Neural cell (in vitro differentiated cells): ENCODE measurements around the gene NRXN2.

Source experiments
- EP300 ChIP-seq: fragments of 450-650 bp; conservative IDR thresholded peaks from 2 replicates; pipeline ENCODE4 v1.6.1; 2014; ENCODE audit warnings: antibody characterized with exemption, mild to moderate bottlenecking, moderate library complexity; ENCODE audit not compliant: poor library complexity, severe bottlenecking
- EZH2 ChIP-seq: fragments of 200-600, 300-800 bp; shearing (Covaris generic), sonication (generic); IDR thresholded peaks from 2 replicates; pipeline ENCODE4 v1.6.1; 2014; ENCODE audit warnings: antibody characterized with exemption, low read length, borderline replicate concordance, mild to moderate bottlenecking; ENCODE audit not compliant: insufficient read depth, poor library complexity, severe bottlenecking
- MXI1 ChIP-seq: fragments of 450-650 bp; conservative IDR thresholded peaks from 2 replicates; pipeline ENCODE4 v1.6.1; 2014; ENCODE audit warnings: antibody characterized with exemption, mild to moderate bottlenecking; ENCODE audit not compliant: poor library complexity, severe bottlenecking
- POLR2AphosphoS5 ChIP-seq: IDR thresholded peaks from 2 replicates; pipeline ENCODE4 v1.6.1; 2012
- TAF1 ChIP-seq: IDR thresholded peaks from 2 replicates; pipeline ENCODE4 v1.6.1; 2012; ENCODE audit warnings: low read depth
- TF ChIP-seq, protein P1 (sequence below): fragments of 450-650 bp; IDR thresholded peaks from 2 replicates; pipeline ENCODE4 v1.5.1; 2014; ENCODE audit warnings: antibody characterized with exemption, mild to moderate bottlenecking, moderate library complexity; ENCODE audit not compliant: poor library complexity, severe bottlenecking
- TF ChIP-seq, protein P2 (sequence below): IDR thresholded peaks from 2 replicates; pipeline ENCODE4 v1.6.1; 2012; ENCODE audit warnings: borderline replicate concordance

DNA sequence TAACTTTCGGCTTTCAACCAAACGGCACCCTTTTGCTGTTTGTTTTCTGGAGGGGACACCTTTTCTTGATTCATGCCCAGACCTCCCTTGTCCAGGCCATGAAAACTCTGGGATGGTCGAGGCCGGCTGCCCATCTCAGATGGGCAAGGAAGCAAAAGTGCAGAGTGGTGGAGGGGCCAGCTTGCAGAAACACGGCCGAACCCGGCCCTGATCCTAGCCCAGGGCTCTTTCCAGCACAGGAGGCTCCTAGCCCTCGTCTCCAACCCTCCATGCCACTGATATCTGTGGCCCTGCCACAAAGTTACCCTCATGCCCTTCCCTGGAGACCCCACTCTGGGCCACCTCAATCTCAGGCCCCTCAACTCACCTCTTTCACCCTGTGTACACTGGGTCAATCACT lies 150.9 kb downstream of the NRXN2 start:
- TF ChIP-seq EP300 (no peak), EZH2 (no peak), POLR2AphosphoS5 (no peak), TAF1 (no peak), MXI1 (no peak)
- TF ChIP-seq, protein P1, sequence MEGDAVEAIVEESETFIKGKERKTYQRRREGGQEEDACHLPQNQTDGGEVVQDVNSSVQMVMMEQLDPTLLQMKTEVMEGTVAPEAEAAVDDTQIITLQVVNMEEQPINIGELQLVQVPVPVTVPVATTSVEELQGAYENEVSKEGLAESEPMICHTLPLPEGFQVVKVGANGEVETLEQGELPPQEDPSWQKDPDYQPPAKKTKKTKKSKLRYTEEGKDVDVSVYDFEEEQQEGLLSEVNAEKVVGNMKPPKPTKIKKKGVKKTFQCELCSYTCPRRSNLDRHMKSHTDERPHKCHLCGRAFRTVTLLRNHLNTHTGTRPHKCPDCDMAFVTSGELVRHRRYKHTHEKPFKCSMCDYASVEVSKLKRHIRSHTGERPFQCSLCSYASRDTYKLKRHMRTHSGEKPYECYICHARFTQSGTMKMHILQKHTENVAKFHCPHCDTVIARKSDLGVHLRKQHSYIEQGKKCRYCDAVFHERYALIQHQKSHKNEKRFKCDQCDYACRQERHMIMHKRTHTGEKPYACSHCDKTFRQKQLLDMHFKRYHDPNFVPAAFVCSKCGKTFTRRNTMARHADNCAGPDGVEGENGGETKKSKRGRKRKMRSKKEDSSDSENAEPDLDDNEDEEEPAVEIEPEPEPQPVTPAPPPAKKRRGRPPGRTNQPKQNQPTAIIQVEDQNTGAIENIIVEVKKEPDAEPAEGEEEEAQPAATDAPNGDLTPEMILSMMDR = no peak
- TF ChIP-seq, protein P2, sequence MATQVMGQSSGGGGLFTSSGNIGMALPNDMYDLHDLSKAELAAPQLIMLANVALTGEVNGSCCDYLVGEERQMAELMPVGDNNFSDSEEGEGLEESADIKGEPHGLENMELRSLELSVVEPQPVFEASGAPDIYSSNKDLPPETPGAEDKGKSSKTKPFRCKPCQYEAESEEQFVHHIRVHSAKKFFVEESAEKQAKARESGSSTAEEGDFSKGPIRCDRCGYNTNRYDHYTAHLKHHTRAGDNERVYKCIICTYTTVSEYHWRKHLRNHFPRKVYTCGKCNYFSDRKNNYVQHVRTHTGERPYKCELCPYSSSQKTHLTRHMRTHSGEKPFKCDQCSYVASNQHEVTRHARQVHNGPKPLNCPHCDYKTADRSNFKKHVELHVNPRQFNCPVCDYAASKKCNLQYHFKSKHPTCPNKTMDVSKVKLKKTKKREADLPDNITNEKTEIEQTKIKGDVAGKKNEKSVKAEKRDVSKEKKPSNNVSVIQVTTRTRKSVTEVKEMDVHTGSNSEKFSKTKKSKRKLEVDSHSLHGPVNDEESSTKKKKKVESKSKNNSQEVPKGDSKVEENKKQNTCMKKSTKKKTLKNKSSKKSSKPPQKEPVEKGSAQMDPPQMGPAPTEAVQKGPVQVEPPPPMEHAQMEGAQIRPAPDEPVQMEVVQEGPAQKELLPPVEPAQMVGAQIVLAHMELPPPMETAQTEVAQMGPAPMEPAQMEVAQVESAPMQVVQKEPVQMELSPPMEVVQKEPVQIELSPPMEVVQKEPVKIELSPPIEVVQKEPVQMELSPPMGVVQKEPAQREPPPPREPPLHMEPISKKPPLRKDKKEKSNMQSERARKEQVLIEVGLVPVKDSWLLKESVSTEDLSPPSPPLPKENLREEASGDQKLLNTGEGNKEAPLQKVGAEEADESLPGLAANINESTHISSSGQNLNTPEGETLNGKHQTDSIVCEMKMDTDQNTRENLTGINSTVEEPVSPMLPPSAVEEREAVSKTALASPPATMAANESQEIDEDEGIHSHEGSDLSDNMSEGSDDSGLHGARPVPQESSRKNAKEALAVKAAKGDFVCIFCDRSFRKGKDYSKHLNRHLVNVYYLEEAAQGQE = no peak
